ENCODE data around the gene SPATA46. TPM values are rescaled to one million over a fixed set of nuclear protein-coding genes. Genes with fewer than 3 reads are reported as not detected.

Gene SPATA46
- total and polyA plus RNA-seq, 2 of the 8 experiments (the other 6 are each of a cell fraction or from before 2014, with no cell fraction given) = not detected

DNA sequence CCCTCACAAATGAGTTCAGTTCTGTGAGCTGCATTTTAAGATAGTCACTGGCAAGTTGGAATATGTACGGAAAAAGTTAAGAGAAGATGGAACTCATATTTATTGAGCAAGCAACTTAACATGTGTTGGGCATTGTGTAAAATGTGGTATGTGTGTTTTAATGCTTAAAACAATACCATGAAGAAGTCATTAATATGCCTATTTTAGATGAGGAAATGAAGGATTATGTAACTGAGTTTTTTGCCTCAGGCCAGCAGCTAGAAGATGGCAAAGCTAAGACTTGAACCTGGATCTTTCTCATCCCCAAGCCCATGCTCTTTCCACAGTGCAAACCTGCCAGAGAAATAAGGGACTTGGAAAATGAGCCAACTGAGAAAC, 48.9 kb downstream of the SPATA46 start (continued):
- TF ChIP-seq, protein P1, sequence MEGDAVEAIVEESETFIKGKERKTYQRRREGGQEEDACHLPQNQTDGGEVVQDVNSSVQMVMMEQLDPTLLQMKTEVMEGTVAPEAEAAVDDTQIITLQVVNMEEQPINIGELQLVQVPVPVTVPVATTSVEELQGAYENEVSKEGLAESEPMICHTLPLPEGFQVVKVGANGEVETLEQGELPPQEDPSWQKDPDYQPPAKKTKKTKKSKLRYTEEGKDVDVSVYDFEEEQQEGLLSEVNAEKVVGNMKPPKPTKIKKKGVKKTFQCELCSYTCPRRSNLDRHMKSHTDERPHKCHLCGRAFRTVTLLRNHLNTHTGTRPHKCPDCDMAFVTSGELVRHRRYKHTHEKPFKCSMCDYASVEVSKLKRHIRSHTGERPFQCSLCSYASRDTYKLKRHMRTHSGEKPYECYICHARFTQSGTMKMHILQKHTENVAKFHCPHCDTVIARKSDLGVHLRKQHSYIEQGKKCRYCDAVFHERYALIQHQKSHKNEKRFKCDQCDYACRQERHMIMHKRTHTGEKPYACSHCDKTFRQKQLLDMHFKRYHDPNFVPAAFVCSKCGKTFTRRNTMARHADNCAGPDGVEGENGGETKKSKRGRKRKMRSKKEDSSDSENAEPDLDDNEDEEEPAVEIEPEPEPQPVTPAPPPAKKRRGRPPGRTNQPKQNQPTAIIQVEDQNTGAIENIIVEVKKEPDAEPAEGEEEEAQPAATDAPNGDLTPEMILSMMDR (IDR thresholded peaks at IDR 0.05; ENCODE audit: control extremely low read depth in 1 of 3, insufficient read depth in 1 of 3, low read depth in 1 of 3, low read length in 3 of 3) = no peak
- no peak for TF ChIP-seq ZNF274 (IDR thresholded peaks at IDR 0.05; ENCODE audit: borderline replicate concordance, extremely low read depth, low read length)
- no peak for TF ChIP-seq NRF1 (IDR thresholded peaks at IDR 0.05; ENCODE audit: low read depth, low read length)
- no peak for TF ChIP-seq RFX5 (IDR thresholded peaks at IDR 0.05; ENCODE audit: borderline replicate concordance, low read depth, low read length)
- no peak for TF ChIP-seq BRCA1 (IDR thresholded peaks at IDR 0.05; ENCODE audit: low read depth, low read length)
- TF ChIP-seq FOSL1 (IDR thresholded peaks at IDR 0.05; ENCODE audit: insufficient read depth, low read depth, low read length) = no peak
- no peak for TF ChIP-seq SUZ12 (IDR thresholded peaks at IDR 0.05; ENCODE audit: low read length)
- TF ChIP-seq, protein P2, sequence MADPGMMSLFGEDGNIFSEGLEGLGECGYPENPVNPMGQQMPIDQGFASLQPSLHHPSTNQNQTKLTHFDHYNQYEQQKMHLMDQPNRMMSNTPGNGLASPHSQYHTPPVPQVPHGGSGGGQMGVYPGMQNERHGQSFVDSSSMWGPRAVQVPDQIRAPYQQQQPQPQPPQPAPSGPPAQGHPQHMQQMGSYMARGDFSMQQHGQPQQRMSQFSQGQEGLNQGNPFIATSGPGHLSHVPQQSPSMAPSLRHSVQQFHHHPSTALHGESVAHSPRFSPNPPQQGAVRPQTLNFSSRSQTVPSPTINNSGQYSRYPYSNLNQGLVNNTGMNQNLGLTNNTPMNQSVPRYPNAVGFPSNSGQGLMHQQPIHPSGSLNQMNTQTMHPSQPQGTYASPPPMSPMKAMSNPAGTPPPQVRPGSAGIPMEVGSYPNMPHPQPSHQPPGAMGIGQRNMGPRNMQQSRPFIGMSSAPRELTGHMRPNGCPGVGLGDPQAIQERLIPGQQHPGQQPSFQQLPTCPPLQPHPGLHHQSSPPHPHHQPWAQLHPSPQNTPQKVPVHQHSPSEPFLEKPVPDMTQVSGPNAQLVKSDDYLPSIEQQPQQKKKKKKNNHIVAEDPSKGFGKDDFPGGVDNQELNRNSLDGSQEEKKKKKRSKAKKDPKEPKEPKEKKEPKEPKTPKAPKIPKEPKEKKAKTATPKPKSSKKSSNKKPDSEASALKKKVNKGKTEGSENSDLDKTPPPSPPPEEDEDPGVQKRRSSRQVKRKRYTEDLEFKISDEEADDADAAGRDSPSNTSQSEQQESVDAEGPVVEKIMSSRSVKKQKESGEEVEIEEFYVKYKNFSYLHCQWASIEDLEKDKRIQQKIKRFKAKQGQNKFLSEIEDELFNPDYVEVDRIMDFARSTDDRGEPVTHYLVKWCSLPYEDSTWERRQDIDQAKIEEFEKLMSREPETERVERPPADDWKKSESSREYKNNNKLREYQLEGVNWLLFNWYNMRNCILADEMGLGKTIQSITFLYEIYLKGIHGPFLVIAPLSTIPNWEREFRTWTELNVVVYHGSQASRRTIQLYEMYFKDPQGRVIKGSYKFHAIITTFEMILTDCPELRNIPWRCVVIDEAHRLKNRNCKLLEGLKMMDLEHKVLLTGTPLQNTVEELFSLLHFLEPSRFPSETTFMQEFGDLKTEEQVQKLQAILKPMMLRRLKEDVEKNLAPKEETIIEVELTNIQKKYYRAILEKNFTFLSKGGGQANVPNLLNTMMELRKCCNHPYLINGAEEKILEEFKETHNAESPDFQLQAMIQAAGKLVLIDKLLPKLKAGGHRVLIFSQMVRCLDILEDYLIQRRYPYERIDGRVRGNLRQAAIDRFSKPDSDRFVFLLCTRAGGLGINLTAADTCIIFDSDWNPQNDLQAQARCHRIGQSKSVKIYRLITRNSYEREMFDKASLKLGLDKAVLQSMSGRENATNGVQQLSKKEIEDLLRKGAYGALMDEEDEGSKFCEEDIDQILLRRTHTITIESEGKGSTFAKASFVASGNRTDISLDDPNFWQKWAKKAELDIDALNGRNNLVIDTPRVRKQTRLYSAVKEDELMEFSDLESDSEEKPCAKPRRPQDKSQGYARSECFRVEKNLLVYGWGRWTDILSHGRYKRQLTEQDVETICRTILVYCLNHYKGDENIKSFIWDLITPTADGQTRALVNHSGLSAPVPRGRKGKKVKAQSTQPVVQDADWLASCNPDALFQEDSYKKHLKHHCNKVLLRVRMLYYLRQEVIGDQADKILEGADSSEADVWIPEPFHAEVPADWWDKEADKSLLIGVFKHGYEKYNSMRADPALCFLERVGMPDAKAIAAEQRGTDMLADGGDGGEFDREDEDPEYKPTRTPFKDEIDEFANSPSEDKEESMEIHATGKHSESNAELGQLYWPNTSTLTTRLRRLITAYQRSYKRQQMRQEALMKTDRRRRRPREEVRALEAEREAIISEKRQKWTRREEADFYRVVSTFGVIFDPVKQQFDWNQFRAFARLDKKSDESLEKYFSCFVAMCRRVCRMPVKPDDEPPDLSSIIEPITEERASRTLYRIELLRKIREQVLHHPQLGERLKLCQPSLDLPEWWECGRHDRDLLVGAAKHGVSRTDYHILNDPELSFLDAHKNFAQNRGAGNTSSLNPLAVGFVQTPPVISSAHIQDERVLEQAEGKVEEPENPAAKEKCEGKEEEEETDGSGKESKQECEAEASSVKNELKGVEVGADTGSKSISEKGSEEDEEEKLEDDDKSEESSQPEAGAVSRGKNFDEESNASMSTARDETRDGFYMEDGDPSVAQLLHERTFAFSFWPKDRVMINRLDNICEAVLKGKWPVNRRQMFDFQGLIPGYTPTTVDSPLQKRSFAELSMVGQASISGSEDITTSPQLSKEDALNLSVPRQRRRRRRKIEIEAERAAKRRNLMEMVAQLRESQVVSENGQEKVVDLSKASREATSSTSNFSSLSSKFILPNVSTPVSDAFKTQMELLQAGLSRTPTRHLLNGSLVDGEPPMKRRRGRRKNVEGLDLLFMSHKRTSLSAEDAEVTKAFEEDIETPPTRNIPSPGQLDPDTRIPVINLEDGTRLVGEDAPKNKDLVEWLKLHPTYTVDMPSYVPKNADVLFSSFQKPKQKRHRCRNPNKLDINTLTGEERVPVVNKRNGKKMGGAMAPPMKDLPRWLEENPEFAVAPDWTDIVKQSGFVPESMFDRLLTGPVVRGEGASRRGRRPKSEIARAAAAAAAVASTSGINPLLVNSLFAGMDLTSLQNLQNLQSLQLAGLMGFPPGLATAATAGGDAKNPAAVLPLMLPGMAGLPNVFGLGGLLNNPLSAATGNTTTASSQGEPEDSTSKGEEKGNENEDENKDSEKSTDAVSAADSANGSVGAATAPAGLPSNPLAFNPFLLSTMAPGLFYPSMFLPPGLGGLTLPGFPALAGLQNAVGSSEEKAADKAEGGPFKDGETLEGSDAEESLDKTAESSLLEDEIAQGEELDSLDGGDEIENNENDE (IDR thresholded peaks at IDR 0.05; ENCODE audit: insufficient replicate concordance, low read length) = no peak
